HEK293 (cell line): ENCODE measurements around the gene ATP8B4.

ENCODE experiments used
- CTCF ChIA-PET: fragments of 350-600 bp; formaldehyde crosslinking; extraction: SDS; loops from one replicate; lab custom pipeline; 2021; ENCODE audit warnings: antibody characterized with exemption; lab: Yijun Ruan, JAX
- POLR2A ChIA-PET: fragments of 300-600 bp; formaldehyde crosslinking; extraction: SDS; loops from one replicate; lab custom pipeline; 2020; ENCODE audit warnings: antibody characterized with exemption, inconsistent platforms; lab: Yijun Ruan, JAX
- H3K27ac ChIP-seq: fragments of 200-500 bp; sonication (Bioruptor generic); 2 replicates; pipeline ENCODE4 v1.5.1; 2014; ENCODE audit warnings: low read depth, low read length, control low read depth, inconsistent platforms; ENCODE audit errors: extremely low read depth
- H3K36me3 ChIP-seq, 2 experiments: fragments of 200-500 bp in 1 of 2; sonication (Bioruptor generic) in 1 of 2; 1 replicate in 1 of 2; 2 replicates in 1 of 2; pipeline ENCODE4 v1.5.1; 2014 to 2017; ENCODE audit warnings: inconsistent platforms in 2 of 2, low read length in 2 of 2; ENCODE audit not compliant: control insufficient read depth in 2 of 2, insufficient read depth in 1 of 2
- H3K4me1 ChIP-seq: fragments of 200-500 bp; sonication (Bioruptor generic); 2 replicates; pipeline ENCODE4 v1.5.1; 2014; ENCODE audit warnings: mild to moderate bottlenecking, low read length, inconsistent platforms; ENCODE audit not compliant: control insufficient read depth, insufficient read depth
- H3K4me3 ChIP-seq: 2 replicates; pipeline ENCODE4 v1.5.1; 2011; ENCODE audit warnings: low read depth, mild to moderate bottlenecking, control low read depth, low read length, moderate library complexity
- H3K9me3 ChIP-seq: fragments of 200-500 bp; sonication (Bioruptor generic); 2 replicates; pipeline ENCODE4 v1.5.1; 2014; ENCODE audit warnings: low read depth, low read length, inconsistent platforms; ENCODE audit not compliant: control insufficient read depth, insufficient read depth
- BCL11B ChIP-seq: fragments of 450-650 bp; formaldehyde crosslinking; IDR thresholded peaks from 2 replicates; pipeline ENCODE4 v1.5.1; 2016; ENCODE audit warnings: low read depth, missing biosample characterization, missing genetic modification characterization
- PRDM2 ChIP-seq: fragments of 450-650 bp; formaldehyde crosslinking; IDR thresholded peaks from 2 replicates; pipeline ENCODE4 v1.5.1; 2016; ENCODE audit warnings: missing biosample characterization, missing genetic modification characterization, borderline replicate concordance
- SP7 ChIP-seq: fragments of 450-650 bp; formaldehyde crosslinking; IDR thresholded peaks from 2 replicates; pipeline ENCODE4 v1.5.1; 2016; ENCODE audit warnings: missing biosample characterization, missing genetic modification characterization
- ZNF114 ChIP-seq: fragments of 450-650 bp; formaldehyde crosslinking; IDR thresholded peaks from 2 replicates; pipeline ENCODE4 v1.5.0; 2017; ENCODE audit warnings: missing biosample characterization, missing genetic modification characterization
- ZNF148 ChIP-seq: fragments of 450-650 bp; formaldehyde crosslinking; IDR thresholded peaks from 2 replicates; pipeline ENCODE4 v1.5.0; 2017; ENCODE audit warnings: missing biosample characterization, missing genetic modification characterization, borderline replicate concordance
- ZNF169 ChIP-seq: fragments of 450-650 bp; formaldehyde crosslinking; IDR thresholded peaks from 2 replicates; pipeline ENCODE4 v1.5.1; 2016; ENCODE audit warnings: missing biosample characterization, missing genetic modification characterization
- ZNF24 ChIP-seq: fragments of 450-650 bp; formaldehyde crosslinking; IDR thresholded peaks from 2 replicates; pipeline ENCODE4 v1.5.1; 2016; ENCODE audit warnings: missing biosample characterization, missing genetic modification characterization
- ZNF324 ChIP-seq: fragments of 450-650 bp; formaldehyde crosslinking; IDR thresholded peaks from 2 replicates; pipeline ENCODE4 v1.5.1; 2016; ENCODE audit warnings: missing biosample characterization, missing genetic modification characterization
- ZNF521 ChIP-seq: fragments of 450-650 bp; formaldehyde crosslinking; IDR thresholded peaks from 2 replicates; pipeline ENCODE4 v1.5.1; 2017; ENCODE audit warnings: missing biosample characterization, mild to moderate bottlenecking, missing genetic modification characterization
- ZNF623 ChIP-seq: fragments of 450-650 bp; formaldehyde crosslinking; IDR thresholded peaks from 2 replicates; pipeline ENCODE4 v1.5.1; 2016; ENCODE audit warnings: missing biosample characterization, missing genetic modification characterization
- ZNF830 ChIP-seq: fragments of 450-650 bp; IDR thresholded peaks from 2 replicates; pipeline ENCODE4 v1.5.0; 2018; ENCODE audit warnings: missing biosample characterization, missing genetic modification characterization, low read depth, mild to moderate bottlenecking, moderate library complexity
- TF ChIP-seq, protein P1 (sequence below): fragments of 450-650 bp; formaldehyde crosslinking; IDR thresholded peaks from 2 replicates; pipeline ENCODE4 v1.5.1; 2017; ENCODE audit warnings: missing biosample characterization, missing genetic modification characterization
- TF ChIP-seq, protein P2 (sequence below): fragments of 450-650 bp; formaldehyde crosslinking; IDR thresholded peaks from 2 replicates; pipeline ENCODE4 v1.5.1; 2016; ENCODE audit warnings: missing biosample characterization, missing genetic modification characterization
- TF ChIP-seq, protein P3 (sequence below): fragments of 450-650 bp; formaldehyde crosslinking; IDR thresholded peaks from 2 replicates; pipeline ENCODE4 v1.5.1; 2017; ENCODE audit warnings: missing biosample characterization, missing genetic modification characterization
- TF ChIP-seq, protein P4 (sequence below): fragments of 450-650 bp; formaldehyde crosslinking; IDR thresholded peaks from 2 replicates; pipeline ENCODE4 v1.5.1; 2016; ENCODE audit warnings: missing biosample characterization, missing genetic modification characterization

The ATP8B4 gene

GRCh38 chr15:49860101-49860500 lies 258.9 kb downstream of the ATP8B4 start (continued):
- no peak for TF ChIP-seq ZNF148 (tag by site-specific recombination)
- TF ChIP-seq SP7 (tag by site-specific recombination): no peak
- TF ChIP-seq, all 188 proteins: peak for 0

DNA sequence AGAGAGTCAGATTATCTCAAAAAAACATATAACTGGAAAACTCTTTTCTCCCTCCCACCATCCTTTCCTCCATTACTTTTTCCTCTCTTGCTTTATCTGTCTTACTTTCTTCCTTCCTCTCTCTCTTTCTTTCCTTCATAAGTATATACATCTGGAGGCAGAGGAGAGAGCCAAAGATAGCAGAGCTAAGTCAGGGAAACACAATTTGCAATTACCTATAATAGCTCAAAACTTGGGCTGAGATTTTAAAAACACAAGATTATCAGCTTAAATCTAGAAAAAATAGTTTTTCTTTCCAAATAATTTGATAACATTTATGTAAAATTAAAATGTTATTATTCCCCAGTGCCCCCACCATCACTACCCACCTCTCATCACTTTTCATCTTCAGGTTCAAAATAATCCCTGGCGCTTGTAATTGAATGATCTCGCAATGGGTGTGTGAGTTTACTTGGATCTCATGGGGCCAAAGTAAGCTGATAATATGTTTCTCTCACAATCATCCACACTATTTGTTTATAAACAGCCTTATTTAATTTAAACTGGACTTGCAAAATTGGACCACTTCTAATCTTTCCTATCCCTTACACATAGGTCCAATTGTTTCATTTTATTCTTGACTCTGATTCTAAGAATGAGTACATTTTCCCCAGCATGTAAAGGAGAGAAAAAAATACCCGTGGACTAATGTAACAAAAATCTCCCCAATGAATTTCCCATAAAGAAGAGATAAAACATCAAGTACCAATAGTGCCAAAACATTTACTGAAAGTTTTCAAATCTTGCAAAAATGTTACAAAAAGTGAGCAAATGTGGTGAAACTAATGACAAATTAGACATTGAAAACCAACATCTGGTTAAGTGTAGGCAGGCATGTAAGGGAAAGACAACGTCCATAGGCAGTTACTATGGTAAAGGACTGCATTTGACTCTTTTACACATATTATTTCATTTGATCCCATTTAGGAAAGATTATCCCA lies 261.2 kb downstream of the ATP8B4 start:
- POLR2A ChIA-PET: no interaction called here
- Histone ChIP-seq H3K27ac (no peak overlapping the region), H3K9me3 (no peaks in the 10 kb centered on the region), H3K36me3 (no peaks in the 10 kb centered on the region), H3K4me3 (no peak overlapping the region), H3K4me1 (no peaks in the 10 kb centered on the region)
- CTCF ChIA-PET: interaction anchor here (0.7 kb wide), 1 partner anchor 515 kb away, joined by 3 read pairs; no protein-coding TSS in a partner anchor
- no peak for TF ChIP-seq ZNF24 (tag by site-specific recombination)
- TF ChIP-seq BCL11B (tag by site-specific recombination): no peak
- TF ChIP-seq, protein P1, sequence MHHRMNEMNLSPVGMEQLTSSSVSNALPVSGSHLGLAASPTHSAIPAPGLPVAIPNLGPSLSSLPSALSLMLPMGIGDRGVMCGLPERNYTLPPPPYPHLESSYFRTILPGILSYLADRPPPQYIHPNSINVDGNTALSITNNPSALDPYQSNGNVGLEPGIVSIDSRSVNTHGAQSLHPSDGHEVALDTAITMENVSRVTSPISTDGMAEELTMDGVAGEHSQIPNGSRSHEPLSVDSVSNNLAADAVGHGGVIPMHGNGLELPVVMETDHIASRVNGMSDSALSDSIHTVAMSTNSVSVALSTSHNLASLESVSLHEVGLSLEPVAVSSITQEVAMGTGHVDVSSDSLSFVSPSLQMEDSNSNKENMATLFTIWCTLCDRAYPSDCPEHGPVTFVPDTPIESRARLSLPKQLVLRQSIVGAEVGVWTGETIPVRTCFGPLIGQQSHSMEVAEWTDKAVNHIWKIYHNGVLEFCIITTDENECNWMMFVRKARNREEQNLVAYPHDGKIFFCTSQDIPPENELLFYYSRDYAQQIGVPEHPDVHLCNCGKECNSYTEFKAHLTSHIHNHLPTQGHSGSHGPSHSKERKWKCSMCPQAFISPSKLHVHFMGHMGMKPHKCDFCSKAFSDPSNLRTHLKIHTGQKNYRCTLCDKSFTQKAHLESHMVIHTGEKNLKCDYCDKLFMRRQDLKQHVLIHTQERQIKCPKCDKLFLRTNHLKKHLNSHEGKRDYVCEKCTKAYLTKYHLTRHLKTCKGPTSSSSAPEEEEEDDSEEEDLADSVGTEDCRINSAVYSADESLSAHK: no peak
- TF ChIP-seq ZNF114 (tag by site-specific recombination): no peak
- TF ChIP-seq, protein P2, sequence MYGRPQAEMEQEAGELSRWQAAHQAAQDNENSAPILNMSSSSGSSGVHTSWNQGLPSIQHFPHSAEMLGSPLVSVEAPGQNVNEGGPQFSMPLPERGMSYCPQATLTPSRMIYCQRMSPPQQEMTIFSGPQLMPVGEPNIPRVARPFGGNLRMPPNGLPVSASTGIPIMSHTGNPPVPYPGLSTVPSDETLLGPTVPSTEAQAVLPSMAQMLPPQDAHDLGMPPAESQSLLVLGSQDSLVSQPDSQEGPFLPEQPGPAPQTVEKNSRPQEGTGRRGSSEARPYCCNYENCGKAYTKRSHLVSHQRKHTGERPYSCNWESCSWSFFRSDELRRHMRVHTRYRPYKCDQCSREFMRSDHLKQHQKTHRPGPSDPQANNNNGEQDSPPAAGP (tag by site-specific recombination): no peak
- no peak for TF ChIP-seq ZNF623 (tag by site-specific recombination)
- TF ChIP-seq, protein P3, sequence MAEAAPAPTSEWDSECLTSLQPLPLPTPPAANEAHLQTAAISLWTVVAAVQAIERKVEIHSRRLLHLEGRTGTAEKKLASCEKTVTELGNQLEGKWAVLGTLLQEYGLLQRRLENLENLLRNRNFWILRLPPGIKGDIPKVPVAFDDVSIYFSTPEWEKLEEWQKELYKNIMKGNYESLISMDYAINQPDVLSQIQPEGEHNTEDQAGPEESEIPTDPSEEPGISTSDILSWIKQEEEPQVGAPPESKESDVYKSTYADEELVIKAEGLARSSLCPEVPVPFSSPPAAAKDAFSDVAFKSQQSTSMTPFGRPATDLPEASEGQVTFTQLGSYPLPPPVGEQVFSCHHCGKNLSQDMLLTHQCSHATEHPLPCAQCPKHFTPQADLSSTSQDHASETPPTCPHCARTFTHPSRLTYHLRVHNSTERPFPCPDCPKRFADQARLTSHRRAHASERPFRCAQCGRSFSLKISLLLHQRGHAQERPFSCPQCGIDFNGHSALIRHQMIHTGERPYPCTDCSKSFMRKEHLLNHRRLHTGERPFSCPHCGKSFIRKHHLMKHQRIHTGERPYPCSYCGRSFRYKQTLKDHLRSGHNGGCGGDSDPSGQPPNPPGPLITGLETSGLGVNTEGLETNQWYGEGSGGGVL (tag by site-specific recombination): no peak
- no peak for TF ChIP-seq PRDM2
- TF ChIP-seq ZNF169 (tag by site-specific recombination): no peak
- no peak for TF ChIP-seq ZNF148 (tag by site-specific recombination)
- TF ChIP-seq, protein P4, sequence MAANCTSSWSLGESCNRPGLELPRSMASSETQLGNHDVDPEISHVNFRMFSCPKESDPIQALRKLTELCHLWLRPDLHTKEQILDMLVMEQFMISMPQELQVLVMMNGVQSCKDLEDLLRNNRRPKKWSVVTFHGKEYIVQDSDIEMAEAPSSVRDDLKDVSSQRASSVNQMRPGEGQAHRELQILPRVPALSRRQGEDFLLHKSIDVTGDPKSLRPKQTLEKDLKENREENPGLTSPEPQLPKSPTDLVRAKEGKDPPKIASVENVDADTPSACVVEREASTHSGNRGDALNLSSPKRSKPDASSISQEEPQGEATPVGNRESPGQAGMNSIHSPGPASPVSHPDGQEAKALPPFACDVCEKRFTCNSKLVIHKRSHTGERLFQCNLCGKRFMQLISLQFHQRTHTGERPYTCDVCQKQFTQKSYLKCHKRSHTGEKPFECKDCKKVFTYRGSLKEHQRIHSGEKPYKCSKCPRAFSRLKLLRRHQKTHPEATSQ (tag by site-specific recombination): no peak
- TF ChIP-seq ZNF324 (tag by site-specific recombination): no peak
- no peak for TF ChIP-seq ZNF521 (tag by site-specific recombination)
- TF ChIP-seq ZNF830 (tag by site-specific recombination): no peak
